ENCODE results near the gene TMX2. TPM values are rescaled to one million over a fixed set of nuclear protein-coding genes. Genes with fewer than 3 reads are reported as not detected.

The TMX2 gene
- total RNA-seq, 1 experiment from 2014 or later: 93.9 TPM

GRCh38 chr11:57698843-57699365 lies 13.5 kb upstream of the TMX2 start (continued):
- TF ChIP-seq CTCF (IDR thresholded peaks at IDR 0.05 in 2 of 3, conservative IDR thresholded peaks at IDR 0.05 in 1 of 3; ENCODE audit: borderline replicate concordance in 1 of 3, insufficient read depth in 1 of 3, low read depth in 2 of 3, low read length in 2 of 3): no peak

GRCh38 chr11:57699813-57700212 lies 12.6 kb upstream of the TMX2 start:
- no peaks in the 10 kb centered on the region; the same call in 1 of the 2 replicates for H3K79me2 ChIP-seq (ENCODE audit: insufficient read depth, low read length)
- ChIA-PET POLR2A (no interaction called here), CTCF (interaction anchor here (1.0 kb wide), 1 partner anchor 101 kb away, joined by 3 read pairs; no protein-coding TSS in a partner anchor), RAD21 (ENCODE audit: low non-redundant PET in 1 of 2, low total read pairs in 2 of 2, uncharacterized antibody in 2 of 2, unreplicated experiment in 2 of 2) (no interaction called here)
- no peaks in the 10 kb centered on the region for H4K20me1 ChIP-seq (ENCODE audit: insufficient read depth)
- no peak overlapping the region for H3K27ac ChIP-seq (ENCODE audit: low read depth, low read length)
- no TSS peak for BruUV-seq (replicated peaks)
- H2AFZ ChIP-seq (ENCODE audit: low read depth, low read length, poor library complexity, severe bottlenecking): no peak overlapping the region
- ATAC-seq (no peak), DNase-seq (ENCODE audit: low read depth, low spot score) (no peak)
- no peaks in the 10 kb centered on the region for H3K4me1 ChIP-seq (ENCODE audit: control insufficient read depth in 1 of 2, insufficient read depth in 2 of 2, low read length in 2 of 2)
- H3K27me3 ChIP-seq (ENCODE audit: insufficient read depth, low read length): no peaks in the 10 kb centered on the region
- H3K9me3 ChIP-seq (ENCODE audit: control insufficient read depth in 1 of 2, insufficient read depth in 1 of 2, low read depth in 1 of 2, low read length in 2 of 2): no peaks in the 10 kb centered on the region
- H3K4me2 ChIP-seq (ENCODE audit: low read length): no peak overlapping the region
- TF ChIP-seq TCF7L2 (IDR thresholded peaks at IDR 0.05; ENCODE audit: borderline replicate concordance, extremely low read depth, insufficient read depth, insufficient read length) (no peak), ZFX (IDR thresholded peaks at IDR 0.05) (no peak), ZBTB33 (IDR thresholded peaks at IDR 0.05; ENCODE audit: extremely low read depth, insufficient replicate concordance, low read length) (no peak), ZNF274 (IDR thresholded peaks at IDR 0.05; ENCODE audit: low read depth, low read length) (no peak), MAX (IDR thresholded peaks at IDR 0.05) (no peak), SRF (IDR thresholded peaks at IDR 0.05; ENCODE audit: low read depth) (no peak), JUND (IDR thresholded peaks at IDR 0.05) (no peak), ELF1 (IDR thresholded peaks at IDR 0.05; ENCODE audit: borderline replicate concordance, low read depth) (no peak), EZH2 (IDR thresholded peaks at IDR 0.05) (no peak), ATF3 (IDR thresholded peaks at IDR 0.05) (no peak), EGR1 (IDR thresholded peaks at IDR 0.05; ENCODE audit: low read depth) (no peak), CTCF (IDR thresholded peaks at IDR 0.05 in 2 of 3, conservative IDR thresholded peaks at IDR 0.05 in 1 of 3; ENCODE audit: borderline replicate concordance in 1 of 3, insufficient read depth in 1 of 3, low read depth in 2 of 3, low read length in 2 of 3) (no peak), CBX3 (IDR thresholded peaks at IDR 0.05; ENCODE audit: low read depth) (no peak), POLR2AphosphoS5 (IDR thresholded peaks at IDR 0.05; ENCODE audit: low read depth, low read length) (no peak)
- no peak overlapping the region for H3K4me3 ChIP-seq (replicated peaks in 1 of 2; ENCODE audit: low read depth in 1 of 2, low read length in 2 of 2)
- H3K9ac ChIP-seq (ENCODE audit: low read length): no peak overlapping the region
- no peaks in the 10 kb centered on the region for H3K9me2 ChIP-seq (ENCODE audit: insufficient read depth)
- intact Hi-C loops (cut with micrococcal nuclease): no loop called here
- H3K36me3 ChIP-seq (ENCODE audit: control insufficient read depth in 1 of 2, insufficient read depth in 2 of 2, low read length in 2 of 2): peaks cover 37 to 50% of the 10 kb centered on the region in 2 experiments
